GM06990 (cell line): Measurements from ENCODE around the gene FCGR3B.
"Not testable (repeated sequence)": the region's sequence is repeated elsewhere in the genome, so short reads cannot be mapped to it uniquely, and the experiment has no call there.

Experiments
- DNase-seq: peaks from one replicate; pipeline ENCODE4 v3.0.0-alpha.2; 2011; ENCODE audit not compliant: insufficient read length; ENCODE audit errors: extremely low read depth
- H3K27me3 ChIP-seq: replicated peaks from 2 replicates; pipeline ENCODE4 v1.6.0; 2011; ENCODE audit warnings: low read length; ENCODE audit not compliant: control insufficient read depth, insufficient read depth
- H3K36me3 ChIP-seq: 2 replicates; pipeline ENCODE4 v1.5.1; 2011; ENCODE audit warnings: low read length; ENCODE audit not compliant: control insufficient read depth, insufficient read depth
- H3K4me3 ChIP-seq: replicated peaks from 2 replicates; pipeline ENCODE4 v1.5.1; 2011; ENCODE audit warnings: low read depth, mild to moderate bottlenecking, control low read depth, low read length

FCGR3B gene

DNA sequence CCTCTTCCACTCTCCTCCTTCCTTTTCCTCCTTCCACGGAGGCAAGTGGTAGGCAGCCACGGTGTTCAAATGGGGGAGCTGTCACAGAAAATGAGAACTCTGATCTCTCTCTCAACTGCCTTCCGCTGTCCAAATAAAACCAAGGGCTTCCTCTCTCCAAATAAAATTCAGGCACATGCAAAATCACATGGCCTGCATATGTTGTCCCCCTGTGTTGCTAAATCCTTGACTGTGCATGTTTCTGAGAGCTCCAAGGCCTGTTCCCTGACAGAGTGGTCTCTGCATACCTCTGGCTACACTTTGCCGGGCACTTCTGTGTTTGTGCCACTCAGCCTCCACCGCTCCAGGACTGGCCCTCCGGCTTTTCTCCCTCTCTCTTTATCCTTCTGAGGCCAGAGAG is 42.4 kb downstream of the FCGR3B start:
- not testable (repeated sequence) for DNase-seq, H3K4me3 ChIP-seq, H3K27me3 ChIP-seq, H3K36me3 ChIP-seq

DNA sequence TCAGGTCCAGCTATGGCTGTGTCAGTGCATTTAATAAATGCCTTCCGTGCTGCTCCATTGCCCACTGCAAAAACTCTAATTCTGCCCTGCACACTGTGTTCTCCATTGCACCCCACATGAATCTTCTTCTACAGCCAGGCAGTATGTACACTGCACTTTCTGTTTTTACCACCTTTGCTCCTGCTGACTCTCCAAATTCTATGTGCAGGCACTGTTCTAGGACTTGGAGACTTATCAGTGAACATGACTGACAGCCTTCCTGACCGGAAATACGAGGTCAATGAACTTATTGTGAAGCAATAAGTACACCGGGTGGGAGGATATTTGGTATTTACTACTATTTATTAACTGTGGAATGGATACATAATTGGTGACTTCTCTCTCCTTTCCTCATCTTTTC is 48.1 kb downstream of the FCGR3B start:
- not testable (repeated sequence) for H3K36me3 ChIP-seq, DNase-seq, H3K27me3 ChIP-seq, H3K4me3 ChIP-seq

DNA sequence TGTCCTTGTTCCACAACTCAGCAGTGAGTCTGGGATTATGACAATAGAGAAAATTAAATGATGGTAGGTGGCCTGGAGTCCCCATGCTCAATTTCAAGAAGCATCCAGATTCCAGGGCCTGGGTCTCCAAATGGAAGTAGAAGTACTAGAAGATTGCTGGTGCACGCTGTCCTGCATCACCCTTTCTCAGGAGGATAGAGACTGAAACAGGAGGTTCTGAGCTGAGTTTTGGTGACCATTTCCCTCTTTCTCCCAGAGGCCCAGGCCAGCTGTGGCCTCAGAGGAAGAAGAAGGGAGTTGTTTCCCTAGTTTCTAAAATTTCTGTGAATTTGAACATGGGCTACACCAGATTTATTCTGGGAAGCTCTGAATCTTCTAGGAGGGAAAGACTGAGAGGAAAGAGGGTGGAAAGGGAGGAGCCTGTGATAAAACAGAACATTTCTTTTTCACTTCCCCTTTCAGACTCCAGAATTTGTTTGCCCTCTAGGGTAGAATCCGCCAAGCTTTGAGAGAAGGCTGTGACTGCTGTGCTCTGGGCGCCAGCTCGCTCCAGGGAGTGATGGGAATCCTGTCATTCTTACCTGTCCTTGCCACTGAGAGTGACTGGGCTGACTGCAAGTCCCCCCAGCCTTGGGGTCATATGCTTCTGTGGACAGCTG is 50.0 kb downstream of the FCGR3B start:
- H3K27me3 ChIP-seq, H3K36me3 ChIP-seq, H3K4me3 ChIP-seq, DNase-seq: not testable (repeated sequence)

DNA sequence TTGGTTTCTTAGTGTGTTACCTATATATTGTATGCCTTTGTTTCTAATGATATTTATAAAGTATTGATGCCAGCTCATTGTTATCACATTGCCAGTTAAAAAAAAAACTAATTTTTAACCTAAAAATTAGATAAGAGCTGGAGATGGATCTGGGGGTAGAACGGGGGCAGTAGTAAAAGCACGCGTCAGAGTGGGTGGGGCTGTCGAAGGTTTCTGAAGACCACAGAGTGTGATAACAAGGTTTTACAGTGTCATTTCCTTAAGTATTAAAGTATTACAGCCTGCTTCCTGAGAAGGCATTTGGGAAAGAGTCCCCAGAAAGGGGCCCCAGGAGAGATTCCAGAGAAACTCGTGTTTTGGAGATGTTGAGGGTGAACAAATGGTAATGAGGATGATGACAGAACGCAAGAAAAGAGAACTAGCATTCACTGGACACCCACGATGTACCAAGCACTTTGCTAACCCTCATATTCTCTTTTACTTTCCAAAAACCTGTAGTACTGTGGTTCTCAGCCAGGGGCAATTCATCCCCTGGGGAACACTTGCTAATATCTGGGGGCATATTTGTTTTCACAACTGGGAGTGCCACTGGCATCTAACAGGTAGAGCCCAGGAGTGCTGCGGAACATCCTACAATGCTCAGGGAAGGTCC is 51.0 kb downstream of the FCGR3B start:
- DNase-seq: not testable (repeated sequence)

DNA sequence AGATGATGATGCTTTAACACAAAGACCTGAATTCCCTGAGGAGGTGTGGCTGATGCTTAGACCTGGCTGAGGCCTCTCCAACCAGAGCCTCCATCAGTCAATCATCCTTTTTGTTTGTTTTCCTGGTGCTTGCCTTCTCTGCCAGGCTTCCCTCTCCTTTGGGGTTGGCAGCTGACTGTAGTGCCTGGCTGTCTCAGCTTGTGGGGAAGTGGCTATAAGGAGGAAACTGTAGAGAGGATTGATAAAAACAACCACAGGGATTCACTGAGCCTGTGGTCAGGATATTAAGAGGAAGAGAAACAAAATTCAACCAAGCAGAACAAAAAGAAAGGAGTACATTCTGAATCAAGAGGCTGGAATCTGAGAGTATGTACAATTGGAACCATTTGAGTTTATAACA is 54.3 kb downstream of the FCGR3B start:
- not testable (repeated sequence) for H3K36me3 ChIP-seq, H3K27me3 ChIP-seq, DNase-seq, H3K4me3 ChIP-seq

More for the DNA sequence above, 51.0 kb downstream of the FCGR3B start:
- not testable (repeated sequence) for H3K27me3 ChIP-seq, H3K36me3 ChIP-seq, H3K4me3 ChIP-seq
